Activated CD4-positive, CD25-positive, alpha-beta regulatory T cell treated with anti-CD3 and anti-CD28 coated beads, Interleukin-2, amount 50 U/mL, for 72 hours (primary cell): ENCODE results near the gene KRT78.

Experiments
- DNase-seq: peaks from one replicate; pipeline ENCODE4 v3.0.0; 2021

Gene KRT78

DNA sequence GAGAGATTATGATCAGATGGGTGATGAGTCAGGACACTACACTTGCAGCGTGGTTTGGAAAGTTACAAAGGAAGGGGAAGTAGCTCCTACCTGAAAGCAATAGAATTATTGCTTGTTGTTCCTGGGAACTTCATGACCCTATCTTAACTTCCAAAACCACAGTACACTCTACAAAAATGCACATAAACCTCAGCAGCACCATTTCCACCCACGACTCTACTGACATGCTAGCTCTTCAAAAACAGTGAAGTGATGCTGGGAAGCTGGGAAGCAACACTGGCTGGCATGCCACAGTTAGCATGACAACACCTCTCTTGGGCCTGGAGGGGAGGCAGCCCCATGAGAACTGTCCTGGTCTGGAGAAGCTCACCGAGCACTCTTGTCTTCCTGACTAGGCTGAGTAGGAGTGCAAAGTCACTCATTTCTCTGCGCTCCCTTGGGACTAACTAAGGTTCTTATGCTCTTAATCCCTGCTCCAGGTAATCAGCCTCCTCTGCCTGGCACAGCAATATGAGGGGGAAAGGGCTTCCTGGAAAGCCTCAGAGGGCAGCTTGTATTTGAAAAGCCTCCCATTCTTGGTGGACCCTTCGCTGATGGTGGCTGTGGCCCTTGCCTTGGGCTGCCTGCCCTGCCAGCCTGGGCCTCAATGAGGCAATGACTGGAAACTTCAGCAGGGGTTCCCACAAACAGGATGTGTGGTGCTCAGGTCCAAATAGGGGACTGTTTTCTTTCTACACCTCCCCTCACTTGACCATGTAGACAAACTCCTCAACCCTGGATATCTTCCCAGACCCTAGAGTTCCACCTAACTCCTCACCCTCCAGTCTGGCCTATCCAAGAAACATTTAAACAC is 54.1 kb downstream of the KRT78 start:
- DNase-seq: no peak

DNA sequence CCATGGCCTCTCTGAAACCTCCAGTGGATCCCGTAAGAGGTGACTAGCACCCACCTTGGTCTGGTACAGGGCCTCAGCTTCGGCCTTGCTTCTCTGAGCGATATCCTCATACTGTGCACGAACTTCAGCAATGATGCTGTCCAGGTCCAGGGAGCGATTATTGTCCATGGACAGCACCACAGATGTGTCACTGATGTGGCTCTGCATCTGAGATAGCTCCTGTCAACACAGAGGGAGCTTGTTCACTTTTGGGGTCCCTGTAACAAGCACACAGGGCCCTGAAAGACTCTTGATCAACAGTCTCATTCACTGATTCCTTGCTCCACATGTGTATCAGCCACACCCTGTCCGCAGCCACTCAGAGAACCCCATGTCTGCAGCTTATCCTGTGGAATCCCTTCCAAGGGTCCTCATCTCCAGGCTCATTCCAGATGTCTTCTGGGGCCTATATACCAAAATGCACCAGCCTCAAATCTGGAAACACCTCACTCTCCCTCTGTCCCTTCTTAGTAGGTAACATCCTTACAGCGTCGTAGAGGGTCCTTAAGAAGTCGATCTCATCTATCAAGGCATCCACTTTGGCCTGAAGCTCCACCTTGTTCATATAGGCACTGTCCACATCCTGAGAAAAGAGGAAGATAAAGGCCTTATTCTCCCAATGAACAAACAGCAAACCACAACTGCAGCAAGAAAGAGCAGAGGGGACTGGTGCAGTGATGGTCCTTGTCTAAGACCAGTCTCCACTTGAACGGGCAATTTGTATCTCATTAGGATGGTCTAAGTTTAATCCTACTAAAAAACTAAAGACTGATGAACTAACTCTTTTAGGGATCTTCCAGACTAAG is 56.4 kb downstream of the KRT78 start:
- DNase-seq: no peak

GRCh38 chr12:52791271-52792184 is 57.3 kb downstream of the KRT78 start:
- no peak for DNase-seq

GRCh38 chr12:52790427-52791270 is 58.1 kb downstream of the KRT78 start:
- no peak for DNase-seq

DNA sequence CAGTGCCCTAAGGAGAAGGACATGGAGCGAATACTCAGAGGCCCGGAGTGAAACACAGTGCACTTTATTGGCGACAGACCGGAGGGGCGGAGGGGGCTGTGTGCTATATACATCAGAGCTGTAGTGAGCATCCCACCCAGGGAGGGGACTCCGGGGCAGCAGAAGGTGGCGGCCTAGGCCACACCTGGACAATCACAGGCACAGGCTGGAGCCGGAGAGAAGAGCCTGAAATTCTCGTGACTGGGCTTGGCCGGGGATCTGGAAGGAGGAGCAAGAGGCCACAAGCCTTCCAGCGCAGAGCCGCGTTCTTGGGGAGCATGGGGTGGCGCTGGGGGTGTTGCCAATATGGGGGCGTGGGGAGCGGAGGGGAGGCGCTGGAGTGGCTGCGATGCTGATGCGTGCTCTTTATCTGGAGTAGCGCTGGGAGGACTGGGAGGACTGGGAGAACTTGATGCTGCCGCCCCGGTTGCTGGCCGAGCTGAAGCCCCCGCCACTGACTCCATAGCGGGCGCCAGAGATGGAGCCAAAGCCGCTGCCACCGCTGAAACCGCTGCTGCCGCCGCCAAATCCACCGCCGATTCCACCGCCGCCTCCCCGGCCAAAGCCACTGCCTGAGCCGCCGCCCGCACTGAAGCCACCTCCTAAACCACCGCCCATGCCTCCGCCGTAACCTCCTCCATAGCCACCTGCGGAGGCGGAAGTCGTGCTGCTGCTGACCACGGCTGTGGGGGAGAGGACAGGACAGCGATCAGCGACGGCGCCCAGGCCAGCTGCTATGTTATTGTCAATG is 59.0 kb downstream of the KRT78 start:
- no peak for DNase-seq

DNA sequence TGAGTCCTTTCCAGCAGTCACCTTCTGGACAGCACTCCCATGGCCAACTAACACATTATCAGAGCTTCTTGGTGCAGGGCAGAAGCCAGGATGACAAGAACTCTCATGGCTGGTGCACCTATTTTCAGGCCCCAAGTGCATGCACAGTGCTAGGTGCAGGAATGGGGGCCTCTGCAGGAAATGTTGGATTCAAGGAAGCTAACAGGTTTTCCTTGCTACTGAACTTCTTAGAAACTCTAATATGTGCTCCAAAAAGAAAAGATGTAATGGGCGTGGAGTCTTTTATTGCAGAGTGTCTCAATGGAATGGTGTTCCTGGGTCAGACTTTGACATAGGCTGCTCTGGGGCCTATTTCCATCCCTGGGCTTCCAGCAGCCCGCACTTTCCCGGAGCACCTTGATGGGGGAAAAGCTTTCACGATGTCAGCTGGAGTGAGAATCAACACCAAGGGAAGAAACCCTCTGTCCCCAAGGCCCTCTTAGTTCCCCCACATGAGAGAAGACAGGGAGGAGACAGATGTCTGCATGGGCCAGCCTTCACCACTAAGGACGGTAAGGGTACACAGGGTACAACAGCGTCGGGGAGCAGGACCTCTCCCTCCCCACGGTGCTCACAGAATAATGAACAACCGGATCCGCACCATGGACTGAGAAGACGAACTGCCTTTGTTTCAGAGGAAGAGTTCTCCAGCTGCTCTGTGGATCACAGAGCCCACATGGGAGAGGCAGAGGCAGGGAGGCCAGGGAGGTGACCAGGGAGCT is 59.7 kb downstream of the KRT78 start:
- DNase-seq: no peak

DNA sequence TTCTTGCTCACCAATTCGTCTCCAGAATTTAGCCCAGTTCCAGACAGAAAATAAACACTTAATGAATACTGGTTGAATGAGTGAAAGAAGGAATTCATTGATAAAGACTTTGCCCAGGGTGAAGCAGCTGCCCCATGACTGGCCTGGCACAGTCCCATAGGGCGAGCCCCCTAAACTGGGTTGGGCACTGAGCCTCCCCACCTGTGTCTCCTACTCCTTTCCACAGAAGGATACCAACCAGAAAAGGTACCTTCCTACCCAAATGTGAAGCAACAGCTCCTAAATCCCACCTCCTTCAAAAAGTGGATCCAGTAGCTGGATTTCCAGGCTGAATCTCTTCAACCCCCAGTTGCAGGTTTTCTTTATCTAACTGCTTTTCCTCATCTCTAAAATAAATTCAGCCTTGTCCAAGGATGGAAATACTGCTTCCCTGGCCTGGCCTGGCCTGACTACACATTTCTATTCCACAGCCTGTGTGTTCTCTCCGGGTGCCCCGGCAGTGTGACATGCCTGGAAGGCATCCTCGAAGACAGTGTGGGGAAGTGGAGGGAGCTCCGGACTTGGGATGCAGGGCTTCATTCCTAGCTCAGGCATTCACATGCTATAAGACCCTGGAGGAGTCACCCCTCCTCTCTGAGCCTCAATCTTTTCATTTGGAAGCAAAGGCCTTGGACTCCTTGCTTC is 60.5 kb downstream of the KRT78 start:
- no peak for DNase-seq
